ENCODE measurements around the gene GUCD1.
"Not testable (repeated sequence)": the region's sequence is repeated elsewhere in the genome, so short reads cannot be mapped to it uniquely, and the experiment has no call there.

Gene GUCD1

GRCh38 chr22:24554313-24555164, at the start of gene GUCD1:
TSS of gene GUCD1 (minus strand) at chr22:24555138. CDS start at chr22:24554991, 147 bp downstream.
- DNase-seq (ENCODE audit: low read depth in 2 of 2) = peak in 1 of 2 donors; percentile 23

DNA sequence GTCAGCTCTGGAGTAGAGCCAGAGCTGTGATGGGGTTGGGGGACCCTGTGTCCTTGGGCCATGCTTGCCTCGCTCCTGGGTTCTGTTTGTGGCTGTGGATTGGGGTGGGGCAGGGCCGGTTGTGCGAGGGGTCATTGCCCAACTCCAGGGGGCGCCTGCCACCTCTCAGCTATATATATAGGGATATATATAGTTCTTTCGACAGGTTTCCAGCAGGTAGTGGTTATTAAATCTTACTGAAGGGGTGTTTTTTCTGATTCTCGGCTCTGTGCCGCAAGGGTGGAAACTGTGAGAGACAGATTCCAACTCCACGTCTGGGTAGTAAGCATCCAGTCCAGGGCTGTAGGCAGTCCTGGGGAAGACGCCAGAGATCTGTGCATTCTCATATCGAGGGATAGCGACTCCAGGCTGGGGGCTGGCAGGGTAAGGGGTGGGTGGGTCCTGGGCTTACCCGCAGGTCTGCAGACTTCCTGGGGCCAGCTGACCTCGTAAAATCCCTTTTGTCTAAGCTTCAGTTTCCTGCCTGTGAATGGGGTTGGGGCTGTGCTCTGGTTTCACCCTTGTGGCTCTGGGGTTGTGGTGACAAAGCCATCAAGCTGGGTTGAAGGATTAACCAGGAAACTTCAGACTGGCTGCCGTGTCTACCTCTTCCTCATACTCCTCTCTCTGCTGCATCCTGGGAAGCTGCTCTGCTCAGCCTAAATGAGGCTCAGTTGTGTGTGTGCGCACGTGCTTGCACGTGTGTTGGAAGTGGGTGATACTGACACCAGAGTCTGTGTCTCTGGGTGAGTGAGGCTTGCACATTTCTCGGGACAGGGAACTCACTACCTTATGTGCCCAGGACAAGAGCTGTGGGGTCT, 49.1 kb upstream of the GUCD1 start:
- not testable (repeated sequence) for DNase-seq (ENCODE audit: low read depth in 2 of 2)

GRCh38 chr22:24602847-24603769, 48.2 kb upstream of the GUCD1 start, which contains the start of gene GGT1:
TSS of gene GGT1 (plus strand) at chr22:24603193. CDS start at chr22:24611082, 7,889 bp downstream.
- DNase-seq (ENCODE audit: low read depth in 2 of 2) = not testable (repeated sequence)

DNA sequence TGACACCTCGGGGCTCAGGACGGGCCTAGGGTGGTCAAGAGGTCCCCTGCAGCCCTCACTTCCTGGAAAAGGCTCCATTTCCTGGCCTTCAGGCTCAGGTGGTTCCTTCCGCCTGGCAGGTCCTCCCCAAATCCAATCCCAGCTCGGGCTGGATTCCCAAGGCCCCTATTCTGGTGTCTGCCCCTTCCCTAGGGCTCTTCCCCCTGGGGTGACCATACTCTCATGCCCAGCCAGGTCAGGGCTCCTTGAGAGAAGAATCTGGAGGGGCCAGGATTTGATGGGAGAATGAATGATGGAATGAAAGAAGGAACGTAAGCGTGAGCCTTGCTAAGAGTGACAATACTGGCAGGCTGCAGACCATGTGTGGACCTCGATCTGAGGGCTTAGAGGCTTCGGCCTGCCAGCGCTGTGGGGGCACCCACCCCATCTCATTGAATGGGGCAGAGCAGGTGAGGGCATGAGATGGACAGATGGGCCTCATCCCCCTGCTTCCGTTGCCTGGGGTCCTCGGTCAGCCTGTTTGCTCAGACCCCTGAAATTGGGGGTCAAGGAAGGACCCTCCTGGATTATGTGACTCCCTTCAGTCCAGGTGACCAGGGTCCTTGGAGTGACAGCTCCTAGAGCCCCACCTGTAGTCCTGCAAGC, 47.3 kb upstream of the GUCD1 start:
- not testable (repeated sequence) for DNase-seq (ENCODE audit: low read depth in 2 of 2)

GRCh38 chr22:24601217-24602104, 46.5 kb upstream of the GUCD1 start:
- no peak for DNase-seq (ENCODE audit: low read depth in 2 of 2)

DNA sequence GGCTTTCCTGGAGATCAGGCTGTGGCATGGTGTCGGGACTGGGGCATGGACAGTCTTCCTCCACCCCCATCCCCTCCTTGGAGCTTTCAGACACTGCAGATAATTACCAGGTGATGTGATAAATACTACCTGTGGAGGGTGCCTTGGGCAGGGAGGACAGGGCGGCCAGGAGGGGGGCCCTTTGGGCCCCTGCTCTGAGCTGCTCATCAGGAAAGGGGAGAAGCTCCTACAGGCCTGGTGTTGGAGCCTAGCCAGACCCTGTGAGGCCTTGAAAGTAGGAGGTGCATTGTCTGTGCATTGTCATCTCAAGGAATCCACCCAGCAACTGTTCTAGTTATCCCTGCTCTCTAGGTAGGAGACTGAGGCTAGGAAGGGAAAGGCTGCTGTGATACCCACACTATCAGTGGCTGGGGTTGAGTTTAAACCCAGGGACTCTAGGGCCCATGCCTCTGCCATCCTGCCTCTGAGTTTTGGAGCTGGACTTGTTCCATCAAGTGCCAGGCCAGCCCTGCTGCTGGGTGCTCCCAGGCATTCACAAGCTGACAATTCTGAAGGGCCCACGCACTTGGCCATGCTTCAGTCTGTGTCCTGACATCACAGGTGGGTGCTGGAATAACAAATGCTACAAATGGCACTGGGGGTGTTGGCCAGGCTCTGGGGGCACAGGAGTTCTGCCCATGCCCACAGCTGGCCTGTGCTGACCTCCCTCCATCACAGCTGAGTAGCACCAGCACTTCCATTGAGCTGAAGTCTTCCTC, 45.2 kb upstream of the GUCD1 start:
- not testable (repeated sequence) for DNase-seq (ENCODE audit: low read depth in 2 of 2)

DNA sequence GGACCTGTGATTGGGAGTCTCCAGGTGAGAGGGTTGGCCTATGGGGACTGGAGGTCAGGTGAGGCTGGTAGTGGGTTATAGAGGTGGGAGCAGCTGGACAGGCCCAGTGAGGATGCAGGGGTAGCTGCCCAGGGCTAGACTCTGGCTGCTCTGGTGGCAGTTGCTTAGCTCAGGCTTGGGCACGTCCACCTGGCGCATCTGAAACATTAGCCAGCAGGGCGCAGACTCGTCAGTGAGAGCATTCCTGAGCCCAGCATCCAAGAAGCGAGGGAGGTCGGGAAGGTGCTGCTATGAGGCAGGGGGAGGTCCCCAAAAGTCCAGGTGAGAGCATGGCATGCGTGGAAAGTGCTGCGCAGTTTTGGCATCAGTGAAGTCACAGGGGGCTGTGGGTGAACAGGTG, 44.6 kb upstream of the GUCD1 start:
- DNase-seq (ENCODE audit: low read depth in 2 of 2) = no peak

DNA sequence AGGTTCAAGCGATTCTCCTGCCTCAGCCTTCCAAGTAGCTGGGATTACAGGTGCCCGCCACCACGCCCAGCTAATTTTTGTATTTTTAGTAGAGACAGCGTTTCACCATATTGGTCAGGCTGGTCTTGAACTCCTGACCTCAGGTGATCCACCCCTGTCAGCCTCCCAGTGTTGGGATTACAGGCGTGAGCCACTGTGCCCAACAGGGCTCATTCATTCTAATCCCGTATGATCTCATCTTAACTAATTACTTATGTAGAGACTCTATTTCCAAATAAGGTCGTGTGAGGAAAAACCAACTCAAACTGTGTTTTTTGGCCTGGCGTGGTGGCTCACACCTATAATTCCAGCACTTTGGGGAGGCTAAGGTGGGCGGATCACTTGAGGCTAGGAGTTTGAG, 42.1 kb upstream of the GUCD1 start:
- not testable (repeated sequence) for DNase-seq (ENCODE audit: low read depth in 2 of 2)

DNA sequence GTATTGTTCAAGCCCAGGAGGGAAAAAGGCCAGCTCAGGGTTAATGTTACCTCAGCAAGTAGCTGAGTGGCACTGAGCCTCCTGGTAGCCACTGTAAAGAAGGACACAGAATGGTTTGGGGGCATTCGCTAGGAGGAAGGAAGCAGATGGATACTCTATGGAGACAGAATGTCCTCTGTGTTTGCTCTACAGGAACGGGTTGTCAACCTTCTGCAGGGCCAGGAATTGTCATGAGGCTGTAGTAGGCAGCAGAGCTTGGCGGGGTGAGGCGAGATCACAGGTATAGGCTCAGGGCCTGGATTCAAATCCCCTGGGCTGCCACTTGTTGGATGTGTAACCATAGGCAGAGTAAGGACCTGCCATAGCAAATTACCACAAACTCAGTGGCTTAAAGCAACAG, 40.9 kb upstream of the GUCD1 start:
- no peak for DNase-seq (ENCODE audit: low read depth in 2 of 2)

- no peak for DNase-seq (ENCODE audit: low read depth in 2 of 2)
Measured at GRCh38 chr22:24595228-24595627, 40.3 kb upstream of the GUCD1 start.

DNA sequence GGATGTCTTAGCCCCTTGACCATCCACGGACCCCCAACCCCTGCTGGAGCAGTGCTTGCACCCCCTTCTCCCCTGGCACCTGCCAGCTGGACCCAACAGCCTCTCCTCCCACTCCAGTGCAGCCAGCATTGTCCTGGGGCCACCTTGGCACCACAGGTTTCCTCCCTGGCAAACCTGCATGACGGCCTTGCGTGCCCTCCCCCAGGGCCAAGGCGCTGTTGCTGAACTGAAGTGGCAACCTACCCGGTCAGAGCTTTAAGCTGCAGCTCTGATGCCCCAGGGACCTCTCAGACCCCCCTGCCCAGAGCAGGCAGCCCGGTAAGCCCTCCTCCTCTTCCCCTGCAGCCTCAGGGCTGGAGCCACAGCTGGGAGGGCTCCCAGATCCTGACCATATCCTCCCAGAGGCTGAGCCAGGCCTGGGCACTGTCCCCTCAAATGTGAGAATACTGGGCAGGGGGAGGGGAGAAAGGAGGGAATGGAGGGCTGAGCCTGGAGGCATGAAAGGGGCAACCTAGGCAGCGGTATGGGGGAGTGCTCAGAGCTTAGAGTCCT, 39.7 kb upstream of the GUCD1 start:
- DNase-seq (ENCODE audit: low read depth in 2 of 2) = no peak

GRCh38 chr22:24593836-24594568, 39.1 kb upstream of the GUCD1 start:
- DNase-seq (ENCODE audit: low read depth in 2 of 2) = no peak

DNA sequence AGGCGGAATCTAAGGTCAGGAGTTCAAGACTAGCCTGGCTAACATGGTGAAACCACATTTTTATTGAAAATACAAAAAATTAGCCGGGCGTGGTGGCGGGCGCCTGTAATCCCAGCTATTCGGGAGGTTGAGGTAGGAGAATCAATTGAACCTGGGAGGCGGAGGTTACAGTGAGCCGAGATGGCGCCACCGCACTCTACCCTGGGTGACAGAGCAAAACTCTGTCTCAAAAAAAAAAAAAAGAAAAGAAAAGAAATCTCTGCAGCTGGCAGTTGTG, 38.6 kb upstream of the GUCD1 start:
- not testable (repeated sequence) for DNase-seq (ENCODE audit: low read depth in 2 of 2)

- no peak for DNase-seq (ENCODE audit: low read depth in 2 of 2)
Measured at GRCh38 chr22:24592851-24593558, 38.1 kb upstream of the GUCD1 start, which contains the start of gene LRRC75B. TSS of gene LRRC75B (minus strand) at chr22:24593073. CDS start at chr22:24593039, 34 bp downstream.

- no peak for DNase-seq (ENCODE audit: low read depth in 2 of 2)
Measured at GRCh38 chr22:24592058-24592850, 37.3 kb upstream of the GUCD1 start.

DNA sequence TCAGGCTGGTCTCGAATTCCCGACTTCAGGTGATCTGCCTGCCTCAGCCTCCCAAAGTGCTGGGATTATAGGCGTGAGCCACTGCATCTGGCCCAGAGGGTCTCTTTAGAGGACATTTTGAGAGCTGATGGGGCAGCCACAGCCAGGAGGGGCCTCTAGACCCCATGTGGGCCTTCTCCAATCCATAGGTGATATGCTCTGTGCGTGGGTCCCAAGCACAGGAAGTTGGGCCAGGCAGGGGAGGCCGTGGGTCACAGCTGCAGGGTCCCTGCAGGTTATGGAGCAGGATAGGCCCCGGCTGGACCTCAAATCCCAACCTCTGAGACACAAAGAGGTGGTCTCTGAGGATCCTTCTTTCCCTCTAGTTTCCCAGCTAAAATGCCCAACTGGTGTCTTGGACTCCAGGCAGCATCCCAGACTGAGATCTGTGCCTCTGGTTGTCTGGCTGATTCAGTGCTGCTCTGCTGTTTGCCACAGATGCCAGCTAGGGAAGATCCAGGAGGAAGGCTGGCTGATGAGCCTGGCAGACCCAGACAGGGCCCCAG, 36.4 kb upstream of the GUCD1 start:
- no peak for DNase-seq (ENCODE audit: low read depth in 2 of 2)
